HG03175 (cell line): ENCODE results near the gene RFC3.
A peak's percentile ranks its signal among the peaks of the same experiment; 100 is the strongest.

Experiments used
- ATAC-seq: cut with Tn5 transposase; IDR thresholded peaks from one replicate; pipeline ENCODE4 v1.9.1; 2021; ENCODE audit warnings: mild to moderate bottlenecking, moderate library complexity; ENCODE audit not compliant: unreplicated experiment

The RFC3 gene

DNA sequence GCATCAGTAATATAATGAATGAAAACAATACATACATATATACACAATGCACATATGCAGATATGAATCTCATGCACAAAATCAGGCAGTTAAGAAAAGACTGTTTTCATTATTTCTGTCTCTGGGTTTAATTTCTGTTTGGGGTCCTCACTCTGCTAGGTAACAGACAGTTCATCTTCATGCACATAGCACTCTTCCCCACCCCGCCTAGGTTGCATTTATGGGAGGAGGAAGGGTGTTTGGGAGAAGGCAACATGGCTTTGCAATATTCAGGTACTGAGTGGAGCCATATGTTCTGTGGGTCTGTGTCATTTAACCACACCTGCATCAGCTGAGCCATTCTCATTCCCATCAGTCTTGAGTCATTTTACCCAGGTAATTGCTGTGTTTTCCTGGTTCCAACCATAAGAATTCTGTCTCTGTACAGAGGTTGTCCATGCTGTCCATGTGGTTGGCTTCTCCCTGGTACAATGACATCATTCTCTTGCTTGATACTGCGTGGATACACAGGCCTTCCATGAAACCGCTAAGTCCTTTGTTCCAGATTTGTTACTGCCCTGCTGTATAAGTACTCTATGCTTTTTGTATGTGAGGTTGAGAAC, 45.3 kb downstream of the RFC3 start:
- ATAC-seq = no peak

DNA sequence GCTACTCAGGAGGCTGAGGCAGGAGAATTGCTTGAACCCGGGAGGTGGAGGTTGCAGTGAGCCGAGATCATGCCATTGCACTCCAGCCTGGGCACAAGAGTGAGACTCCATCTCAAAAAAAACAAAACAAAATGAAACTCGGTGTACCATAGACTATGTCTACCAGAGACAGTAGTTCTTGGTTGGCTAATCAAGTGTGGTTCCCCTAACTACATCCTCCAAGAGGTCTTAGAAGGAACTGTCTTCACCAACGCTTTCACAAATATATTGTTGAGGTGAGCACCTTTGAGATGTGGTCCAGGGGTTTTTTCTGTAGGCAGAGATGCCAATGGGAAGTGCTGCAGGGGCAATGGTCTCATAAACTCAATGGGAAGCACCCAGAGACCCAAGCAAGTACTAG, 48.0 kb downstream of the RFC3 start:
- ATAC-seq = peak; percentile 95

DNA sequence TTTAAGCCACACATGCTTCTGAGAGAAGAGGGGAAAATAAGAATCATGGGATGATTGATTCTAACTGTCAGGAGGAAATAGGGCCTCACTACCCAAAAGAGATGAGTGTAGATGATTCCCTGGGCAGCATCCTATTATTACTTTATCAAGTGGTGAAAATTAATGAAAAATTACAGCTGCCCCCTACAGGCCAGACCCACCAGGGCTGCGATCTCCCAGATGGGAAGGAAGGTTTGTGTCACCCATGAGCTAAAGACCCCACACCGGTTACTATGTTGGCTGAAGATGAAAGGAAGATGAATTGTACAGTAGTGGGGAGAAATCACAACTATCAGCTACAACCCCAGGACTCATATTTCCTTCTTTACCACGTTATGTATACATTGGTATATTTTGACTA, 49.5 kb downstream of the RFC3 start:
- ATAC-seq = no peak

DNA sequence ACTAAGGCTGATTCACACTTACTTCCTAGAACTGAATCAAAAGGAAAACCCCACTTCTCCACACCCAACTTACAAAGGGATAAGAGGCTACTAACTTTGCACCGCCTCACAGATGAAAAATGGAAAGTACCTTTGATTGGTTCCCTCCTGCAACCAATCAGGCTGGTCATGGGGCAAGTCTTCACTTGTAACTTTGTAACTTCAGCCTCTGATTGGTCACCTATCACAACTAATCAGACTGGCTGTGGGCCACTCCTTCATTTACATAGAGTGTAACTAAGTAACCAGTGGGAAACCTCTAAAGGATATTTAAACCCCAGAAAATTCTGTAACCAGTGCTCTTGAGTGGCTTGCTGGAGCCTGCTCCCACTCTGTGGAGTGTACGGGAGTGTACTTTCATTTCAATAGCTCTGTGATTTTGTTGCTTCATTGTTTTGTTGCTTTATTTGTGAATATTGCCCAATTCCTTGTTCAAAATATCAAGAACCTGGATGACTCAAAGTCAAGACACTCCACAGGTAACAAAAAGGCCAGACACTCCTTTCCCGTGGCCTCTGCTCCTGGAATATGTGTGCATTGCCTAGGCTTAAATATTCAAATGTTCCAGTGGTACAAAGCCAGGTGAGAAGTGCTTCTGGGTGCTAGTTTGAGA, 50.5 kb downstream of the RFC3 start:
- no peak for ATAC-seq

DNA sequence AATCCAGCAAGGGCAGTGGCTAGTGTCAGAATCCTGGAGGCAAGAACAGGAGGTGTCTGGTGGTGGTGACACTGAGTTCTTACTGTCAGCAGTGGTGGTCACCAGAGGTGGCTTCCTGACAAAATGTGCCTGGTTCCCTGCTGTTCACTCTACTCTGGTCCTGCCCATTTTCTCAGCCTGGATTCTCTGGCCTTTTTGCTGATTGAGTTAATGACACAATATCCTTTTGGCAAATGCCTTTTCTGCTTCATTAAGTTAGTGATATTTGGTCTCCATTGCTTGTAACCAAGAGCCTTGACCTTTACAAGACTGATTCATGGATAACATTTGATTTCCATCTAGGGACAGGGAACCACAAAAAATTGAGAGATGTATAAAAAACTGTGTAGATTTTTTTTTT, 51.1 kb downstream of the RFC3 start:
- no peak for ATAC-seq

DNA sequence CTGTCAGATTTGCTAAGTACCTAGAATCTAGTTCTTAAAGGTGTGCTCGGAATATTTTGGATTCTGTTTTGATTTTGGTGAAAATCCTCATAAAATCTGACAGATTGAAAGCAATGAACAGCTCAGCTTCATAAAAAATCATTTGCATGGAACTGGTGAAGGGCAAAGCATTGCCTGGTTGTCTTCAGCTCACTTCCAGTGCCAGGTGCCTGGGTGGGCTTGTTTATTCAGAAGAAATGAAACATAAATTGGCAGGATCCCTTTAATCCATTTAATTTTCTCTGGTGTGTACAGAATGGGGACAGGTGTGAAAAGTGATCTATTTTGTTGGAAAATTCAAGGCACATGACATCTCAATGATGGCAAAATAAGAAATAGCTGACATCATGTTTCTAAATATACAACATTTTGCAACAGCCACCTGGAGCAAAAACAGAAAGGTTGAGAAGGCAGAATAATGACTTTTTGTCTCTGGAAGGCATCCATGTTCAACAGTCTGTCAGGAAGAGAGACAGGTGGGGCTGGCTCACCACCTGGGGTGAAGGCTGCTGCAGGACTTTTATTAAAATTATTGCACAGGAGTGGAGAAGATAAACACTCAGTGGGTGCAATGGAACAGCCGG, 52.2 kb downstream of the RFC3 start:
- ATAC-seq = no peak

DNA sequence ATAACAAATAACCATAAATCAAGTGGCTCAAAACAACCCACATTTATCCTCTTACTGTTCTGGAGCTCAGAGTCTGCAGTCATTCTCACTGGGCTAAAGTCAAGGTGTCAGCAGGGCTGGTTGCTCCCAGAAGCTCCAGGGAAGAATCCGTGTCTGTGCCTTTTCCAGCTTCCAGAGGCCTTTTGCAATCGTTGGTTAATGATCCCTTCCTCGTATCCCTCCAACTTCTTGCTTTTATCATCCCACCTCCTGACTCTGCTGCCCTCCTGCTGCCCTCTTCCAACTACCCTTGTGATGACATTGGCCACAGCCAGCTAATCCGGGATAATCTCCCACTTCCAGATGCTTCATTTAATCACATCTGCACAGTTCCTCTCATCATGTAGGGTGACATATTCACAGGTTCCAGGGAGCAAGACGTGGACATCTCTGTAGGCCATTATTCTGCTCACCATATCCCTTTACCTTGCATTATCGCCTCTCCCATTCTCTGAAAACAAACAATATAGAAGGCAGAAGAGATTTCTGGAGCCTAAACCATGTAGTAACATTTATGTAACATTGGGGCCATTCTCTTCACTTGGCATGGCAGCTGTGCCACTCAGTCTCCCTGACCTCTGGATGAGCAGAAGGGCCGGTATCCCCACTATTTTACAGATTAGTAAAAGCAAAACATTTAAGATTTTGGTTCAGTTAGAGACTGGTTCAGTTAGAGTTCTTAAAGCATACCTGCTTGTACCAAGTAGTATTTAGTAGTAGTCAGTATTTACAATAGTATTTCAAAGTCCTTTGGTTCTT, 53.5 kb downstream of the RFC3 start:
- ATAC-seq = no peak

DNA sequence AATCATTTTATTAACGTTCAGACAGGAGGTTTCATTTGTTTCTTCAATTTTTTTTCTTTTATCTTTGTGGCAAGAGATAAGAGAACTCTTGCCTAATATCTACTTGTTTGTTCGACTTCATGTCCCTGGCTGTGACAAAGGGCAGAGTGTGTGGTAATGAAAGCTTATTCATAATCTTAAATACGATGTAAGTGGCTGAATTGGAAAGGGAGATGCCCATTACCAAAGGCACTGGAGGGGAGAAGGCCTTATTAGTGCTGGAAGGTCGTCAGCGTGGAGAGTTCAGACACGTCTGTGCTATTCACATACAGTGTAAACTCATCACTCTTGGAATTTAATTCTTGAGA, 54.0 kb downstream of the RFC3 start:
- no peak for ATAC-seq

DNA sequence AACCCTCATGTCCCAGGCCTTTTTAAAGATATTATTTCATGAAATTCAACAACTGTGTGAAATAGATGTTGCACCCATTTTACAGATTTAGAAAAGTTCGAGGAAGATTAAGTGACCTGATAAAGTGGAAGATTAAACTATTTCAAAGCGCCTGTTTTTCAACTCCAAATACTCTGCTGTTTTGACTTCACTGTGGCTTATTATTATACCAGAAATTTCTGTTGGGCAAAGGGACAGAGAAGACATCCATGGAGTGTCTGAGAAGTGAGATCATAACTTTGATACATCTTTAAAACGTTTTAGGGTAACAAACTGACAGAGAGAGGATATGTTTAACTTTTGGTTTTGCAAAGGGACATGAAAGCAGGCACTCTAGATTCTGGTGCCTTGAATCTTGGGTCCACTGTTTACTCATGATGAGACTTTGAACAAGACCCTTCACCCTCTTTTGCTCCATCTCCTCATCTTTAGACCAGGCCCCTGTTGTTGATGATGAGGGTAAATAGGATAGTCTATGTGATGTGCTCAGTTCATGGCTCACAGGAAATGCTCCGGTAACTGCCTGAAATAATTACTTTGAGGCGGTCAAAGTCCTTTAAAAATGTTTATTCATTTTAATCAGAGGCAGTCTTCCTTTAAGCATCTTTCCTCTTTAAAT, 55.4 kb downstream of the RFC3 start:
- ATAC-seq = no peak

DNA sequence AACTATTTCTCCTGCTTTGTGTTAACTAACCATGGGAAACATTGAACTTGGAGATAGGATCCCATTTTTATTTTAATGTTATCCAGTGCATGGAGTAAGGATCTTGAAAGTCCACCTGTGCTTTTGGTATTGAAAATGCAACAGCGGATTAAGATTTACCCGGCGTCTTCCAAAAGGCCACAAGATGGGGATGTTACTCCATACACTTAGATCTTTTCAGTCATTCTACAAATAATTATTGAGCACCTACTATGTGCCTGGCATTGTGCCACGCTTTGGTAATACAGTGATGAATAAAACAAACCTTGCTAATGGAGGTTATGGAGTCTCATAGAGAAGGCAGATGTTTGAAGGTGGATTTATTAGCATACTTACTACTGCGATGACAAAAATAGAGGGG, 56.9 kb downstream of the RFC3 start:
- ATAC-seq = no peak

DNA sequence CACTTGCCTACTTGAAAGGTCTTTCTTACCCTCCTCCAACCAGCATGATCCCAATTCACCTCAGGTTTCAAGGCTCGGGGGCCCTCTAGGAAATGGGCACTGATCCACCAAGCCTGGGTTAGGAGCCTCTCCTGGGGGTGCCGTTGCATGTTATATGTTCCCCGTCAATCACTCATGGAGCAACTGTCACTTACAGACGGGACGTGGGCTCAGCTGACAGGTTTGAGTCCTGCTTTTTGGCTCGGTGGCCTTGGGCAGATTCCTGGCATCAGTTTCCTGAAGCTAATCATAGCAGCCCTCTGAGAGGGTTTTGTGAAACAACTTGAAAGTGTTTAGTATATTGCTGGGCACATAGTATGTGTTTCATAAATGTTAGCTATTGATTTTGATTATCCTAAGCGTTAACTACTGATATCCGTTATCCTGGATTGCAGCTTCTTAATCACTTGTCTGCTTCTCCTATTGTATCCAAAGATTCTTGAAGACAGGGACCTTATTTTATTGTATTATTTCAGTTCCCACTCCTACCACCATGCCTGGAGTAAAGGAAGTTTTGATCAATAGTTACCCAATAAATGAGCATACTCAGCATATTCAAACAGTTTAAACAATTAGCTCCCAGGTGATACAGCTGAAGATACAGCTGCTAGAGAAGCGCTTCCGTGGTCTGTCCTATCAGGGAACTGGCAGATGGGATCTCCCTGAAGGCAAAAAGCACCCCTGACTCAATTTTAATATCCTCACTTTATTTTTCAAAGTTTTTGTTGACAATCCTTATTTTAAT, 57.9 kb downstream of the RFC3 start:
- no peak for ATAC-seq

DNA sequence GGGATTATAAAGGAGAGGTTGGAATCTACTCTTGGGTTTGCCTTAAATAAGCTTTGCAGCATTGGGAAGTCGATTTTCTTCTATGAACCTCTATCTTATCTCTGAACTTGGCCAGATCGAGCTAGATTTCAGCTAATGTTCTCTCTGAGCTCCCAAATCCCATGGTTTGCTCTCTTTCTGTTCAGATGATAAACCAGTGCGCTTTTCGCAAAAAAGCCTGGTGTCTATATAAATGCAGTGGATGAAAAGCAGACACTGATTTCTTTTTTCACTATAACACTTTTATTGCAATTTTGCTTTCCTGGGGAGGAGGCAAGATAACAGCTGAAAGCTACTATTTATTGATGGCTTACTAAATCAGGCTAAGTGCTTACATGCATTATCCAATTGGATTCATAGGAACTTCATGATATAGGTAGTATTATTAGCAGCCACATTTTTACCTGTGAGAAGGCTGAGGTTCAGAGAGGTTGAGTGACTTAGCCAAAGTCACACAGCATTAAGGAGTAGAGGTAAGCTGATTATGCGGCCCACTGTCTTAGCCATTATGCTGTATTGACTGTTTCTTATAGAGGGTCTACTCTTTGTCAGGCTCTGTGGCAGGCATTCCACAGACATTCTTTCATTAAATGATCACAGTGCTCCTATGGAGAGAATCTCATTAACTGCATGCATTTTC, 58.9 kb downstream of the RFC3 start:
- ATAC-seq = no peak

DNA sequence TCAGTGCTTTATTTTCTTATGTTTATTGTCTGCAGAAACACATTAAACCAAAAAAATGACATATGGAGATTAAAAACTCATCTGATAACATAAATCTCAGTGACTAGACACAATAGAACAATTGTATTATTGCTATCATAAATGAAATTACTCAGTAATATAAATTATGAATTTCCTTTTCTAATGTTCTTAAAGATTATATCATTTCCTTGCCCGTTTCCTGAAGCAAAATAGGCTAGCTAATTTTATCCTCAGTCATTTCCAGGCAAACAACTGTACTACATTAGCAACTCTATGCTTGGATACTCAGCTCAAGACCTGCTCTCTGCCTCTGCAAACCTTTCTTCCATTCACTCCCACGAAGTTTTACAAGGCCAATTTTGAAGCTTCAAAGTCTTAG, 61.2 kb downstream of the RFC3 start:
- no peak for ATAC-seq

DNA sequence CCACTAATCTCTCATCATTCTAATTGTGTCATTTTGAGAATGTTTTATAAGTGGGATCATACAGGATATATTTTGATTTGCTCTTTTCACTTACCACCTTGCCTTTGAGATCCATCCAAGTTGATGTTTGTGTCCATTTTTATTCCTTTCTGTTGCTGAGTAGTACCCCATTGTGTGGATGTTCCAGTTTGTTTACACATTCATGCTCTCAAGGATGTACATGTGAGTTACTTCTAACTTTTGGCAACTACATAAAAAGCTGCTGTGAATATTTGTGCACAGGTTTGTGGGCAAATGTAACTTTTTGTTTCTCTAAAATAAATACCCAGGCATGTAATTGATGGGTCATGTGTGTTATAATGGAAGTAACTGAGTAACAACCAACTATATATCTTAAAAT, 64.9 kb downstream of the RFC3 start:
- ATAC-seq = no peak

DNA sequence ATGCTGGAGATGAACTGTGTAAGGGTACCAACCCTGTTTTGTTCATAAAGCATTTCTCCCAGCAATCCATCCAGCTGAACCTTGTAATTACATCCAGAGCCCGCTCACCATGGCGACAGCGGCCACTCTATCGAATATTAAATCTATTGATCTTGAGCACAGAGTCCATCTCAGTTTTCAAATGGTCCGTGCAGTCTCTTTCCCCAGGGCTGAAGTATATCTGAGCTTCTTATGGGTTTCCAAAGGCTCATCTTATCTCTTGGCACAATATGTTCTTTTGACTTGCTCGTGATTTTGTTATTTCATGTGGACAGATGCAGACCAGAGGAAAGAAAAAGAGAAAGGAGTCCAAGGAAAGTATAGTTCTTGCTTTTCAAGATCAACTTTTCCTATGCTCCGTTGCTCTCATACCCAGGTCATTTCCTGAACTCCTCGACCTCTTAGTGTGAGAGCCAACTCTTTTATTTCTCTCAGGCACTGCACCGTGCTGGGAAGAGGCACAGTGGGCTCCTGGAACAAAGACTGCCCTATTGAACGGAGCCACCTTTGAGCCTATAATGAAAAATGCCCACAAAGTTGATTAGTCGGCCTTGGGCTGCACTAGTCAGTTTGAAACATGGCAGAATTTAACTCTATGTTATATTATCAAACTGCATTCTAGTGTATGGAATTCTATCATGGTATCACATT, 66.7 kb downstream of the RFC3 start:
- ATAC-seq = no peak
